HepG2 (cell line): Measurements from ENCODE around the gene HIVEP2. TPM values are rescaled to one million over a fixed set of nuclear protein-coding genes. Genes with fewer than 3 reads are reported as not detected.

ENCODE experiments used
- ATAC-seq: fragments of 200-7000 bp; cut with Tn5 transposase; 3 replicates; pipeline ENCODE4 v1.9.1; 2020; ENCODE audit warnings: mild to moderate bottlenecking, moderate library complexity
- BruUV-seq: library from RNA; stranded (reverse); fragments of 400-500 nt; replicated peaks from 2 replicates; lab custom pipeline; 2021; lab: Mats Ljungman, UMichigan
- CTCF ChIA-PET: fragments of 300-600 bp; formaldehyde crosslinking; extraction: SDS; loops from one replicate; lab custom pipeline; 2021; ENCODE audit warnings: low total read pairs, inconsistent platforms, low intra/inter-chr PET ratio; lab: Yijun Ruan, JAX
- POLR2A ChIA-PET: fragments of 350-600 bp; sonication (Branson Sonifier 250); formaldehyde crosslinking; loops from one replicate; lab custom pipeline; 2020; ENCODE audit warnings: antibody characterized with exemption, inconsistent platforms; lab: Yijun Ruan, JAX
- DNase-seq: peaks from one replicate; pipeline ENCODE4 v3.0.0-alpha.2; 2015; ENCODE audit warnings: low spot score
- FAIRE-seq: peaks from 3 replicates; lab custom pipeline; 2011; peaks lifted over from hg19 to GRCh38; lab: Jason Lieb, UNC
- H2AFZ ChIP-seq: one replicate; pipeline ENCODE4 v1.6.1; 2011; ENCODE audit warnings: low read length, inconsistent platforms
- H3K27ac ChIP-seq: fragments of 300-600 bp; 3 replicates; pipeline ENCODE4 v1.8.0; 2011; ENCODE audit warnings: mixed run types, mild to moderate bottlenecking, mixed read lengths, low read length, inconsistent platforms; ENCODE audit not compliant: insufficient read depth; ENCODE audit errors: extremely low read length
- H3K27me3 ChIP-seq, 2 experiments: fragments of 200-600 bp in 1 of 2; 2 replicates in 1 of 2; 3 replicates in 1 of 2; pipeline versions ENCODE4 v1.6.0 to v1.8.0; 2011; ENCODE audit warnings: low read length in 2 of 2, mild to moderate bottlenecking in 2 of 2, moderate library complexity in 2 of 2, inconsistent platforms in 1 of 2; ENCODE audit not compliant: insufficient read depth in 2 of 2, control insufficient read depth in 1 of 2
- H3K36me3 ChIP-seq, 2 experiments: fragments of 200-600 bp in 1 of 2; replicated peaks in 1 of 2; 2 replicates in 1 of 2; 3 replicates in 1 of 2; pipeline versions ENCODE4 v1.5.1 to v1.8.0; 2011; ENCODE audit warnings: low read length in 2 of 2, inconsistent platforms in 1 of 2; ENCODE audit not compliant: insufficient read depth in 2 of 2, control insufficient read depth in 1 of 2
- H3K4me1 ChIP-seq: 2 replicates; pipeline ENCODE4 v1.5.1; 2012; ENCODE audit warnings: low read length, inconsistent platforms; ENCODE audit not compliant: insufficient read depth
- H3K4me2 ChIP-seq: 2 replicates; pipeline ENCODE4 v1.6.0; 2011; ENCODE audit warnings: low read depth, low read length, inconsistent platforms
- H3K4me3 ChIP-seq, 3 experiments: fragments of 200-600 bp in 1 of 3; sonication (generic), shearing (Covaris generic) in 1 of 3; replicated peaks in 1 of 3; 2 replicates each; pipeline ENCODE4 v1.5.1; 2011 to 2016; ENCODE audit warnings: low read length in 3 of 3, inconsistent platforms in 2 of 3, low read depth in 2 of 3, mild to moderate bottlenecking in 2 of 3, control low read depth in 1 of 3, mixed read lengths in 1 of 3; ENCODE audit not compliant: insufficient read depth in 1 of 3
- H3K79me2 ChIP-seq: one replicate; pipeline ENCODE4 v1.6.1; 2011; ENCODE audit warnings: low read length, inconsistent platforms; ENCODE audit not compliant: insufficient read depth
- H3K9ac ChIP-seq: 2 replicates; pipeline ENCODE4 v1.6.0; 2011; ENCODE audit warnings: mild to moderate bottlenecking, low read depth, low read length, inconsistent platforms; ENCODE audit not compliant: insufficient read depth
- H3K9me3 ChIP-seq: 2 replicates; pipeline ENCODE4 v1.5.1; 2012; ENCODE audit warnings: mild to moderate bottlenecking, low read length
- H4K20me1 ChIP-seq: 2 replicates; pipeline ENCODE4 v1.6.0; 2011; ENCODE audit warnings: inconsistent platforms, mild to moderate bottlenecking, low read length, moderate library complexity; ENCODE audit not compliant: insufficient read depth
- BCL6 ChIP-seq: IDR thresholded peaks from 2 replicates; pipeline ENCODE4 v1.6.1; 2016; ENCODE audit warnings: missing genetic modification reagents, missing compliant biosample characterization
- DBP ChIP-seq: sonication (generic); formaldehyde crosslinking; IDR thresholded peaks from 2 replicates; pipeline ENCODE4 v1.4.0; 2020; ENCODE audit warnings: missing genetic modification reagents; ENCODE audit errors: not compliant biosample characterization
- GPN1 ChIP-seq: sonication (generic); formaldehyde crosslinking; IDR thresholded peaks from 2 replicates; pipeline ENCODE4 v1.5.1; 2020; ENCODE audit warnings: missing genetic modification reagents, borderline replicate concordance
- HMG20A ChIP-seq: IDR thresholded peaks from 2 replicates; pipeline ENCODE4 v1.6.1; 2016; ENCODE audit warnings: borderline replicate concordance
- MYNN ChIP-seq: sonication (generic); formaldehyde crosslinking; IDR thresholded peaks from 2 replicates; pipeline ENCODE4 v1.4.0; 2020; ENCODE audit warnings: mild to moderate bottlenecking, low read depth, missing genetic modification reagents
- NR2F1 ChIP-seq, 2 experiments: fragments of 450-650 bp in 1 of 2; formaldehyde crosslinking in 1 of 2; IDR thresholded peaks; 2 replicates each; pipeline versions ENCODE4 v1.5.0 to v1.6.1; 2016 to 2020; ENCODE audit warnings: mild to moderate bottlenecking in 1 of 2, missing compliant biosample characterization in 1 of 2, missing genetic modification reagents in 1 of 2, moderate library complexity in 1 of 2
- REL ChIP-seq: sonication (generic); formaldehyde crosslinking; conservative IDR thresholded peaks from 2 replicates; pipeline ENCODE4 v1.8.0; 2022; ENCODE audit warnings: mild to moderate bottlenecking, missing genetic modification reagents, moderate library complexity
- SRSF1 ChIP-seq: fragments of 200-400 bp; formaldehyde crosslinking; optimal IDR thresholded peaks from 2 replicates; pipeline ENCODE3; 2017; ENCODE audit warnings: mild to moderate bottlenecking, low read depth, low read length, moderate library complexity
- TAF1 ChIP-seq: sonication (generic); formaldehyde crosslinking; IDR thresholded peaks from 2 replicates; pipeline ENCODE4 v1.4.0; 2020; ENCODE audit warnings: missing genetic modification reagents
- ZBTB7B ChIP-seq: sonication (generic); formaldehyde crosslinking; IDR thresholded peaks from 2 replicates; pipeline ENCODE4 v1.4.0; 2020; ENCODE audit warnings: missing genetic modification reagents
- ZKSCAN5 ChIP-seq: sonication (generic); formaldehyde crosslinking; IDR thresholded peaks from 2 replicates; pipeline ENCODE4 v1.5.1; 2020; ENCODE audit warnings: mild to moderate bottlenecking, missing genetic modification reagents
- ZNF446 ChIP-seq: sonication (generic); formaldehyde crosslinking; IDR thresholded peaks from 2 replicates; pipeline ENCODE4 v1.5.0; 2020; ENCODE audit warnings: mild to moderate bottlenecking, missing genetic modification reagents
- ZSCAN20 ChIP-seq: sonication (generic); formaldehyde crosslinking; IDR thresholded peaks from 2 replicates; pipeline ENCODE4 v1.4.0; 2020; ENCODE audit warnings: missing genetic modification reagents, mild to moderate bottlenecking, borderline replicate concordance
- WGBS: methylation state at CpG from one replicate; pipeline ENCODE4 v1.1.6; 2017; ENCODE audit warnings: low lambda C conversion rate; 5-methylcytosine and 5-hydroxymethylcytosine counted together
- in situ Hi-C: cut with HindIII; loops from 2 replicates; pipeline ENCODE4 v1.10.0; 2017; ENCODE audit warnings: low pct_unique_long_range_greater_than_20kb; ENCODE audit not compliant: extremely low pct_ligation_motif_present
- intact Hi-C: fragments of 100-400 bp; cut with micrococcal nuclease; formaldehyde crosslinking; loops from one replicate; pipeline ENCODE4 v1.10.0; 2022; ENCODE audit not compliant: unreplicated experiment
- polyA plus RNA-seq, 8 experiments: library from polyadenylated mRNA; depleted of rRNA in 3 of 8; stranded (reverse) in 7 of 8; unstranded in 1 of 8; fragments of >200 nt; fragmentation: Illumina TruSeq in 4 of 8; extraction: Trizol in 4 of 8; gene quantifications; 2 replicates each; pipeline versions ENCODE4 v1.2.1 to v1.2.3, GENCODE V29; 2011 to 2016; ENCODE audit warnings: low read depth in 4 of 8, missing spikeins in 1 of 8, mixed read lengths in 1 of 8; ENCODE audit not compliant: insufficient read depth in 1 of 8
- total RNA-seq, 5 experiments: library from RNA; depleted of rRNA; stranded (reverse); fragments of >200 nt; fragmentation: Illumina TruSeq; extraction: Trizol; gene quantifications; 2 replicates each; pipeline ENCODE4 v1.2.3, GENCODE V29; 2016; ENCODE audit warnings: low read depth in 1 of 5
- TF ChIP-seq, protein P1 (sequence below): fragments of 450-650 bp; IDR thresholded peaks from 2 replicates; pipeline ENCODE4 v1.6.1; 2017; ENCODE audit warnings: mild to moderate bottlenecking
- TF ChIP-seq, protein P2 (sequence below): sonication (generic); formaldehyde crosslinking; IDR thresholded peaks from 2 replicates; pipeline ENCODE4 v1.8.0; 2022; ENCODE audit warnings: mild to moderate bottlenecking, missing genetic modification reagents, moderate library complexity

HIVEP2 gene
- total and polyA plus RNA-seq, 2 of the 13 experiments (the other 11 are each of a cell fraction or from before 2014, with no cell fraction given), result 3.4 to 12.9 TPM

DNA sequence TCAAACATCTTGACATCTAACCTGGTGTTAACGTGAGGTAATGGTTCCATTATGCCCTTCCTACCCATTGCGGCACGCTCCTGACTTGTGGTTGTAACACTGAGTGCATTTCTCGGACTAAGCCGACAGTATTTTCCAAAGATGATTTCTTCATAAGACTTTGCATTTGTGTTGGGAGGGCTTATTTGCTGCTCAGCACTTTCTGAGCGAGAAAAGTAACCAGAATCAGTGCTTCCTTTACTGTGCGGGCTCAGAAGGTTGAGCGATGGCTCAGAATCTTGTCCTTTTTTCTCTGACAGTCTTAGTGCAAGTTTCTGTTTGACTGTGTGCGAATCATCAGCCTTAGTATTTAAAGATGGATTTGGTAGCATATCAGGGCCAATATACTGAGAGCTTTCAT, 171.7 kb downstream of the HIVEP2 start:
- H4K20me1 ChIP-seq, result no peaks in the 10 kb centered on the region
- DNase-seq (no peak), FAIRE-seq (no peak), ATAC-seq (no peak)
- TF ChIP-seq ZNF446 (CRISPR knock-in tag), result no peak
- no peak for TF ChIP-seq GPN1 (CRISPR knock-in tag)
- TF ChIP-seq DBP, result no peak
- TF ChIP-seq SRSF1, result no peak
- TF ChIP-seq MYNN (CRISPR knock-in tag), result no peak
- no peak for TF ChIP-seq HMG20A (CRISPR knock-in tag)
- intact Hi-C loops (no loop called here), in situ Hi-C loops (no loop called here)
- no peaks in the 10 kb centered on the region for H3K4me1 ChIP-seq
- no peak overlapping the region for H3K4me3 ChIP-seq
- no peak overlapping the region for H3K9ac ChIP-seq
- 98% methylated on average over 9 of the region's 9 CpGs for WGBS
- no peaks in the 10 kb centered on the region for H3K27me3 ChIP-seq
- no peak overlapping the region for H2AFZ ChIP-seq
- H3K36me3 ChIP-seq, result peaks cover 11 to 24% of the 10 kb centered on the region in 2 experiments; a peak in 3 of 5 replicates
- ChIA-PET POLR2A (no interaction called here), CTCF (no interaction called here)
- BruUV-seq, result no TSS peak
- H3K79me2 ChIP-seq, result no peaks in the 10 kb centered on the region
- H3K9me3 ChIP-seq, result no peaks in the 10 kb centered on the region
- no peak overlapping the region for H3K27ac ChIP-seq
- H3K4me2 ChIP-seq, result no peak overlapping the region

DNA sequence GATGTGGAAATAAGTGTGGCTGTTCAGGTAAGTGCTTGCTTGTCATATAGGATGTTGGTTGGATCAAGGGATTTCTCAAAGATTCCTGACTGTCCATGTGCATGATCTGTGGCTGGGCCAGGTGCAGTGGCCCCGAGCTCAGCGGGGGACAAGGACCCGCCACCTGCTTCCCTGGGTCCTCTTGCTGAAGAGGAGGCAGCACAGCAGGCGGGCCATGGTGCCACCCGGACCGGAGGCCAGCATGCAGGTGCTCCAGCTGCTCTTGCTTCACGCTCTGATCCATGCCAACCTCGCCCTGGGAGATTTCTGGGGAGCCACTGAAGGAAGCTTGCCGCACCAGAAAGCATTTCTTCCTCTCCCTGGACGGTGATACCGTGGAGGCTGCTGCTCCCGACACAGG, 173.8 kb downstream of the HIVEP2 start:
- intact Hi-C loops, result no loop called here
- ATAC-seq (no peak; the same call in 2 of the 3 replicates), FAIRE-seq (no peak), DNase-seq (no peak)
- Histone ChIP-seq H4K20me1 (no peaks in the 10 kb centered on the region), H2AFZ (no peak overlapping the region), H3K79me2 (no peaks in the 10 kb centered on the region), H3K27me3 (no peaks in the 10 kb centered on the region), H3K36me3 (peaks cover 11 to 24% of the 10 kb centered on the region in 2 experiments; a peak in 3 of 5 replicates), H3K4me2 (no peak overlapping the region), H3K27ac (no peak overlapping the region), H3K4me3 (no peak overlapping the region), H3K9ac (no peak overlapping the region), H3K9me3 (no peaks in the 10 kb centered on the region), H3K4me1 (no peaks in the 10 kb centered on the region)
- CTCF ChIA-PET, result no interaction called here
- 97% methylated on average over 9 of the region's 12 CpGs for WGBS
- POLR2A ChIA-PET, result no interaction called here
- no TSS peak for BruUV-seq
- in situ Hi-C loops, result no loop called here
- TF ChIP-seq NR2F1 (CRISPR knock-in tag; IDR thresholded peaks at IDR 0.05), result no peak
- TF ChIP-seq, protein P1, sequence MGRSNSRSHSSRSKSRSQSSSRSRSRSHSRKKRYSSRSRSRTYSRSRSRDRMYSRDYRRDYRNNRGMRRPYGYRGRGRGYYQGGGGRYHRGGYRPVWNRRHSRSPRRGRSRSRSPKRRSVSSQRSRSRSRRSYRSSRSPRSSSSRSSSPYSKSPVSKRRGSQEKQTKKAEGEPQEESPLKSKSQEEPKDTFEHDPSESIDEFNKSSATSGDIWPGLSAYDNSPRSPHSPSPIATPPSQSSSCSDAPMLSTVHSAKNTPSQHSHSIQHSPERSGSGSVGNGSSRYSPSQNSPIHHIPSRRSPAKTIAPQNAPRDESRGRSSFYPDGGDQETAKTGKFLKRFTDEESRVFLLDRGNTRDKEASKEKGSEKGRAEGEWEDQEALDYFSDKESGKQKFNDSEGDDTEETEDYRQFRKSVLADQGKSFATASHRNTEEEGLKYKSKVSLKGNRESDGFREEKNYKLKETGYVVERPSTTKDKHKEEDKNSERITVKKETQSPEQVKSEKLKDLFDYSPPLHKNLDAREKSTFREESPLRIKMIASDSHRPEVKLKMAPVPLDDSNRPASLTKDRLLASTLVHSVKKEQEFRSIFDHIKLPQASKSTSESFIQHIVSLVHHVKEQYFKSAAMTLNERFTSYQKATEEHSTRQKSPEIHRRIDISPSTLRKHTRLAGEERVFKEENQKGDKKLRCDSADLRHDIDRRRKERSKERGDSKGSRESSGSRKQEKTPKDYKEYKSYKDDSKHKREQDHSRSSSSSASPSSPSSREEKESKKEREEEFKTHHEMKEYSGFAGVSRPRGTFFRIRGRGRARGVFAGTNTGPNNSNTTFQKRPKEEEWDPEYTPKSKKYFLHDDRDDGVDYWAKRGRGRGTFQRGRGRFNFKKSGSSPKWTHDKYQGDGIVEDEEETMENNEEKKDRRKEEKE, result no peak
- no peak for TF ChIP-seq ZKSCAN5 (CRISPR knock-in tag)
- no peak for TF ChIP-seq ZSCAN20
- no peak for TF ChIP-seq TAF1 (CRISPR knock-in tag)
- no peak for TF ChIP-seq REL (CRISPR knock-in tag)
- TF ChIP-seq, protein P2, sequence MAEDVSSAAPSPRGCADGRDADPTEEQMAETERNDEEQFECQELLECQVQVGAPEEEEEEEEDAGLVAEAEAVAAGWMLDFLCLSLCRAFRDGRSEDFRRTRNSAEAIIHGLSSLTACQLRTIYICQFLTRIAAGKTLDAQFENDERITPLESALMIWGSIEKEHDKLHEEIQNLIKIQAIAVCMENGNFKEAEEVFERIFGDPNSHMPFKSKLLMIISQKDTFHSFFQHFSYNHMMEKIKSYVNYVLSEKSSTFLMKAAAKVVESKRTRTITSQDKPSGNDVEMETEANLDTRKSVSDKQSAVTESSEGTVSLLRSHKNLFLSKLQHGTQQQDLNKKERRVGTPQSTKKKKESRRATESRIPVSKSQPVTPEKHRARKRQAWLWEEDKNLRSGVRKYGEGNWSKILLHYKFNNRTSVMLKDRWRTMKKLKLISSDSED (CRISPR knock-in tag), result no peak
- no peak for TF ChIP-seq BCL6 (CRISPR knock-in tag)
- TF ChIP-seq ZBTB7B, result no peak
